ENCODE results near the gene ITPRID1. TPM values are rescaled to one million over a fixed set of nuclear protein-coding genes. Genes with fewer than 3 reads are reported as not detected.

ITPRID1 gene
- total and polyA plus RNA-seq, 2 donors (not counting 1 experiment from before 2014, with no cell fraction given) = not detected

GRCh38 chr7:31705377-31705776 is 191.5 kb downstream of the ITPRID1 start:
- H3K4me1 Mint-ChIP-seq = peaks cover 9% of the 10 kb centered on the region
- no peak for ATAC-seq (ENCODE audit: low read depth)
- no peaks in the 10 kb centered on the region for H3K27me3 Mint-ChIP-seq
- Histone ChIP-seq H3K9me3 (ENCODE audit: control extremely low read depth in 1 of 3, control insufficient read depth in 2 of 3, insufficient read depth in 1 of 3, low read length in 2 of 3) (no peaks in the 10 kb centered on the region), H3K4me1 (ENCODE audit: control insufficient read depth in 2 of 2, insufficient read depth in 2 of 2, low read length in 2 of 2) (no peaks in the 10 kb centered on the region), H3K79me2 (ENCODE audit: control insufficient read depth, insufficient read depth, low read length) (no peaks in the 10 kb centered on the region), H3K4me2 (replicated peaks; ENCODE audit: low read depth, low read length, poor library complexity, severe bottlenecking) (no peak overlapping the region), H3K4me3 (ENCODE audit: control extremely low read depth in 1 of 5, extremely low read depth in 1 of 5, insufficient read depth in 1 of 5, low read depth in 2 of 5, low read length in 4 of 5) (no peak overlapping the region), H3K27ac (ENCODE audit: low read length in 2 of 2) (no peak overlapping the region), H3K36me3 (replicated peaks in 1 of 2; ENCODE audit: control extremely low read depth in 1 of 2, control insufficient read depth in 1 of 2, extremely low read depth in 1 of 2, insufficient read depth in 2 of 2, low read length in 1 of 2) (no peaks in the 10 kb centered on the region), H4K20me1 (ENCODE audit: control insufficient read depth, insufficient read depth, low read length, poor library complexity, severe bottlenecking) (no peaks in the 10 kb centered on the region), H3K9ac (ENCODE audit: low read length) (no peak overlapping the region), H3K27me3 (replicated peaks in 1 of 4; ENCODE audit: control extremely low read depth in 1 of 4, control insufficient read depth in 3 of 4, insufficient read depth in 4 of 4, low read length in 3 of 4) (no peaks in the 10 kb centered on the region), H2AFZ (ENCODE audit: insufficient read depth, low read depth, low read length, poor library complexity, severe bottlenecking) (no peak overlapping the region)
- POLR2A ChIA-PET = no interaction called here
- intact Hi-C loops (cut with micrococcal nuclease) = no loop called here
- WGBS (ENCODE audit: insufficient coverage) = no CpG with 5 or more reads among the region's 3 CpGs
- CTCF ChIA-PET = no interaction called here
- no peaks in the 10 kb centered on the region for H3K9me3 Mint-ChIP-seq (ENCODE audit: insufficient read depth)
- DNase-seq = no peak
- H3K27ac Mint-ChIP-seq = no peak overlapping the region
- no peak overlapping the region for H3K4me3 Mint-ChIP-seq
- TF ChIP-seq EZH2 (IDR thresholded peaks at IDR 0.05; ENCODE audit: borderline replicate concordance, insufficient read depth, low read depth, low read length, poor library complexity, severe bottlenecking) = no peak
- TF ChIP-seq CTCF (IDR thresholded peaks at IDR 0.05) = no peak

GRCh38 chr7:31707089-31707488 is 193.2 kb downstream of the ITPRID1 start:
- no peak overlapping the region for H2AFZ ChIP-seq (ENCODE audit: insufficient read depth, low read depth, low read length, poor library complexity, severe bottlenecking)
- no peaks in the 10 kb centered on the region for H3K79me2 ChIP-seq (ENCODE audit: control insufficient read depth, insufficient read depth, low read length)
- H3K4me1 Mint-ChIP-seq = peaks cover 9% of the 10 kb centered on the region
- no peaks in the 10 kb centered on the region for H3K4me1 ChIP-seq (ENCODE audit: control insufficient read depth in 2 of 2, insufficient read depth in 2 of 2, low read length in 2 of 2)
- no peak for DNase-seq
- no peak overlapping the region for H3K4me3 ChIP-seq (ENCODE audit: control extremely low read depth in 1 of 5, extremely low read depth in 1 of 5, insufficient read depth in 1 of 5, low read depth in 2 of 5, low read length in 4 of 5)
- 34% methylated on average over 4 of the region's 5 CpGs for WGBS (ENCODE audit: insufficient coverage)
- ChIA-PET POLR2A (no interaction called here), CTCF (no interaction called here)
- no peaks in the 10 kb centered on the region for H3K36me3 ChIP-seq (replicated peaks in 1 of 2; ENCODE audit: control extremely low read depth in 1 of 2, control insufficient read depth in 1 of 2, extremely low read depth in 1 of 2, insufficient read depth in 2 of 2, low read length in 1 of 2)
- intact Hi-C loops (cut with micrococcal nuclease) = no loop called here
- H3K27me3 ChIP-seq (replicated peaks in 1 of 4; ENCODE audit: control extremely low read depth in 1 of 4, control insufficient read depth in 3 of 4, insufficient read depth in 4 of 4, low read length in 3 of 4) = no peaks in the 10 kb centered on the region
- H3K4me3 Mint-ChIP-seq = no peak overlapping the region
- no peaks in the 10 kb centered on the region for H3K9me3 Mint-ChIP-seq (ENCODE audit: insufficient read depth)
- no peak for ATAC-seq (ENCODE audit: low read depth)
- no peak overlapping the region for H3K9ac ChIP-seq (ENCODE audit: low read length)
- no peaks in the 10 kb centered on the region for H3K9me3 ChIP-seq (ENCODE audit: control extremely low read depth in 1 of 3, control insufficient read depth in 2 of 3, insufficient read depth in 1 of 3, low read length in 2 of 3)
- TF ChIP-seq CTCF (IDR thresholded peaks at IDR 0.05) (no peak), EZH2 (IDR thresholded peaks at IDR 0.05; ENCODE audit: borderline replicate concordance, insufficient read depth, low read depth, low read length, poor library complexity, severe bottlenecking) (no peak)
- no peaks in the 10 kb centered on the region for H4K20me1 ChIP-seq (ENCODE audit: control insufficient read depth, insufficient read depth, low read length, poor library complexity, severe bottlenecking)
- H3K27ac Mint-ChIP-seq = no peak overlapping the region
- H3K4me2 ChIP-seq (replicated peaks; ENCODE audit: low read depth, low read length, poor library complexity, severe bottlenecking) = no peak overlapping the region
- no peaks in the 10 kb centered on the region for H3K27me3 Mint-ChIP-seq
- H3K27ac ChIP-seq (ENCODE audit: low read length in 2 of 2) = no peak overlapping the region

Other genes starting within 250 kb of the ITPRID1 start
- gene NEUROD6, start 173.4 kb upstream of the ITPRID1 start, total RNA-seq = not detected in 2 replicates
- gene NEUROD6, start 173.4 kb upstream of the ITPRID1 start, polyA plus RNA-seq = not detected in 2 replicates
- 0.20 TPM in 1 of 2 replicates, not detected in the other for gene PPP1R17, start 173.1 kb downstream of the ITPRID1 start, total RNA-seq
- not detected in 2 replicates for gene PPP1R17, start 173.1 kb downstream of the ITPRID1 start, polyA plus RNA-seq

Measured in B cell (primary cell).